D341Med (cell line): ENCODE data around the gene KCNJ10.
A peak's percentile ranks its signal among the peaks of the same experiment; 100 is the strongest.
"Not testable (repeated sequence)": the region's sequence is repeated elsewhere in the genome, so short reads cannot be mapped to it uniquely, and the experiment has no call there.

ENCODE experiments used
- DNase-seq: peaks from one replicate; pipeline ENCODE4 v3.0.0; 2012; ENCODE audit warnings: low spot score

Gene KCNJ10

DNA sequence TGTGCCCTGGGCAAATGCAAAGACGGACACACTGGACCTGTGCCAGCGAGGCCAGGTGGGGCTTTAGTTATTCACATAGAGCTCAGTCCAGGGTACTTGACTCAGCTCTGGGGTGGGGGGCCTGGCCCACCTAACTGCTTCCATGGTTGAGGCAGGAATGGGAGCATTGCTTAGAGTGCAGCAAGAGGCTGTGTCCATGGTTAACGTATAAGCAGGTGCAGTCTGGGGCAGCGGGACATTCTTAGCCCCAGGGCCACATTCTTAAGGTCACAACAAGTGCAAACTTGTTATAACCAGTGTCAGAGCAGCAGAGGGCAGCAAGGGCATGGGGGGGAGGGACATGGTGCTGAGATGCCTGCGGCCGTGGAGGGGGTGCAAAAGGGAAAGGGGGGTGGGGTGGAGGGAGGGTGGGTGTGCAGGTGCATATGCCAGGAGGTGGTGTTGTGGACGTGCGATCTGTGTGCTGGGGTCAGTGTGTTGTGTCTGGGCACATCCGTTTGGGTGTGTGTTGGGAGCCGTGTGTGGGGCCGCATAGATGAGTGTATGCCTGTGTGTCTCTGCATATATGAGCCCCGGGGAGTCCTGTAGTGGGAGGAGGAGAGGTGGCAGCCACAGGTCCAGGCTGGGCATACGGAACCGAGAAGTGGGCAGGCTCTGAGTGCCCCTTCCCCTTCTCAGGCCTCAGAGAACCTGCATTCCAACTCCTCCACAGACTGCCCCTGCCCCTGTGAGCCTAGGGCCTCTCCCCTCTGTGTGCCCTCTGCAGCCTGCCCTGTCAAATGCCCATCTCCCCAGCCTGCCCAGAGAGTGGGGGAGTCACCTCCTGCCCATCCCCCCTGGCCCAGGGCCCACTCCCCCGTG lies 8.4 kb downstream of the KCNJ10 start:
- DNase-seq, result no peak

DNA sequence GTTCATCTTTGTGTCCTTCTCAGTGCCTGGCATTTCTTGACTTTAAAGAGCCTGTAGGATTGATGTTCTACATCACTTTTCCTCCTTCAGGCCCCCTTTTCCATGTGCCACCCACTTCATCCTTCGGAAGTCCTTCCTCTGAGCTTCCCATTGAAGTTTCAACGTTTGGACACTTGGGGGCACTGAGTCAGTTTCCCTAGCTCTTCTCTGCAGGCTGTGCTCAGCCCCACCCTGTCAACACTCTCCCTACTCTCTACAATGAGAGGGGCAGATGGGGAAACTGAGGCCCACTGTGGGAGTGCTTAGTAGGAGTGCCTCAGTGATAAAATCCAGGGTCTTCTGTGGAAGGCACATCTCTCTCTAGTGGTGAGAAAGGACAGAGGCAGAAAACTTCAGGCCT lies 11.9 kb downstream of the KCNJ10 start:
- no peak for DNase-seq

DNA sequence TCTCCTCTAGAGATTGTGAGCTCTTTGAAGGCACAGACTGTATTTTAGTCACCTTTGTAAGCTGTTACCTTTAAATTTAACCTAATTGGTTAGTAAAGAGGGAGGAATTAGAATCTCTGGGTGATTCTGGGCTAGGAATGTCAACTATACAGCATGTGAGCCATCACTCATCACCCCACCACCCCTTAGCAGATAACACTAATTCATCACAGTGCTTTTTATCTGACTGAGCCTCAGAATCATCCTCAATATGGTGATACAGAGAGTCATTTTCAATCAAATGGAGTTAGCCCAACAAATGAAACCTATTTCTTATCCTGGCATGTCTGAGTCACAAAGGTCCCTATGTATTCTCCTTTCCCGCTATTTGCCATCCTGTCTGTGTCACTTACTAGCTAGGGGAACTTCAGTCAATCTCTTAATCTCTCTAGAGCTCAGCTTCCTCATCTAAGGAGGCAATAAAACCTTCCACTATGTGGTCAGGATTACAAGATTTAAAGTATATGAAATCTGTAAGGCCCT lies 13.3 kb downstream of the KCNJ10 start:
- no peak for DNase-seq

DNA sequence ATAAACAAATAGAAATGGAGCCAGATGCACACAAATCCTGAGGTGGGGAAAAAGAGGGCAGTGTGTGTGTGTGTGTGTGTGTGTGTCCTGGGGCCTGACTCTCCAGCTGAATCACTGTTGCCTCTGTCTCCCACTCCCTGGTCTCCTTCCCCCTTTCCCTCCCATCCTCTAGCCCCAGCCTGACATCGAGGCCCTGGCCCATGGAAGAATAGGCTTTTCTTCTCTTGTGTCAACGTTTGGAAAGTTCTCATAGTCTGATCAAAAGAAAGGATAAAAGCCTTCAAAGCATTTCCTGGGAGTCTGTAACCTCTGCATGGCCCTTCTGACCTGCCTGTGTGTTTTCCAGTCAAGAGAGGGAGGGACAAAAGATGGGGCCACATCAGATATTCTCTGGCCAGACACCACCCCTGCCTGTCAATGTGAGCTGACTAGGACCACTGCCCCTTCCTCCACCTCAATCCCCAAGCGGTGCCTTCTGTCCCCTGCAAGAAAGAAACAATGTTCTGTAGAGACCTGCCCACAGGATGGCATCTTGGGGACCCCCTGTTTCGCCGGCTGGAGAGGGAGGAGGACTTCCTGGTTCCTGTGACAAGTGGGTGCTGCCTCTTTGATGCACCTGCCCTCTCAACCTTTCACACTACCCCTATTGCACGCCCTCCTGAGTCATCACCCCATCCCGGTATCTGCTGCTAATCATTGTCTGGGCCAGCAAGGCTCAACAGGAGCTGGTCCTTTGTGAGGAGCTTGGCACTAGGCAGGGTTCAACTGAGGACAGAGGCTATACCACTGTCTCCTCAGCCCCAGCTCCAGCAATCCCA lies 16.2 kb downstream of the KCNJ10 start:
- no peak for DNase-seq

DNA sequence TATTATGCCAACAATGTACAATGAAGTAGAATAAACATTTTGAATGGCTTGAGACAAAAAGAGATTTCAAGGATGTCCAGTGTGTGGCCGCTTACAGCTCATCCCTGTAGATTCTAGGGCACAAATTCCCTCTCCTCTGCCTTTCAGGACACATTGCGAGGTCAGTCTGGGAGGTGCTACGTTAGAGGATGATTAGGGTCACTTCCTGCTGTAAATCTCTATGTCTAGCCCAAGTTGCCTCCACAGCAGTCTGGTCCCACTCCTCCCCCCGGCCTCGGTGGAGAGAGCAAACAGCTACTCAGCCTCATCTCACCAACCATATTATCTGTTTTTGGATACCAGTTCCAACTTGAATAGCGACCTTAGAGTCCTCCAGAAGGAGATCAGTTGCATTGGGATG lies 17.0 kb downstream of the KCNJ10 start:
- DNase-seq, result no peak

DNA sequence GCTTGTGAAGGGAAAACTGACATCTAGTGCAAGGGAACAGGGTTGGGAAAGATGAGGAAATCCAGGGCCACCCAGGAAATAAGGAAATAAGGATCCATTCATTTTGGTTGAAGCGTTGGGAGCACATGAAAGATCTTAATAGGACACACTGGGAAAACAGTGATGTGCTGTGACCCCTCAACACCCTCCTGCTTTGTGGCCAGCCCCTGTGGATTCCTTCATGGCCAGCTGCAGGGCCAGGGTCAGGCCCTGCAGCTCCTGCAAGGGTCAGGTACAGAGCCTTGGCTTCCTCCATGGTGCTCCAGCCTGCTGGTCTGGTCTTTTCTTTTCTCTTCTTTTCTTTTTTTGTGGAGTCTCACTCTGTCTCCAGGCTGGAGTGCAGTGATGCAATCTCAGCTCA lies 19.3 kb downstream of the KCNJ10 start:
- no peak for DNase-seq

DNA sequence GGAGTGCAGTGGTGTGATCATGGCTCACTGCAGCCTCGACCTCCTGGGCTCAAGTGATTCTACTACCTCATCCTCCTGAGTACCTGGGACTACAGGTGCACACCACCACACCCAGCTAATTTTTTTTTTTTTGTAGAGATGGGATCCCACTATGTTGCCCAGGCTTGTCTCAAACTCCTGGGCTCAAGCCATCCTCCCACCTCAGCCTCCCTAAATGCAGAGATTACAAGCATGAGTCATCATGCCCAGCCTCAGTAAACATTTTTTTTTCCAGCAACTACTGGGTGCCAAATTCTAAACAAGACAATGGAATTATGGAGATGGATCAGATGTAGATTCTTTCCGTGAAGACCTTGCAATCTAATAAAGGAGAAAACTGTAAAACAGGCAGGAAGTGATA lies 19.8 kb downstream of the KCNJ10 start:
- DNase-seq, result not testable (repeated sequence)

DNA sequence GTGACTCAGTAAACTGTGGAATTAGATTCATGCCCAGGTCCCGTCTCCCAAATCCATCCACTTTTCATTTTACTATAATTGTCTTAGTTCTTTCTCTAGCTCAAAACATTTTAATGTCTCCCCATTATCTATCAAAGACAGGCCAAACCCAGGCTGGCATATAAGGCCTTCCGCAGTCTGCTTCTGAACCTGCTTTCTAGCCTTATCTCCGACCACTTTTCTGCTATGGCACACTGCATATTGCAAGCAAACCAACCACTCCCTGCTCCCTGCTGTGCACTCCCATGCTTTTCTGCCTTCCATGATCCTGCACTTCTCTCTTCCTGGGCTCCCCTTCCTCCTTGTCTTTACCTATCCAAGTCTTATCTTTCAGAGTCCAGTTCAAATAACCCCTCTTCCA lies 20.9 kb downstream of the KCNJ10 start:
- no peak for DNase-seq

DNA sequence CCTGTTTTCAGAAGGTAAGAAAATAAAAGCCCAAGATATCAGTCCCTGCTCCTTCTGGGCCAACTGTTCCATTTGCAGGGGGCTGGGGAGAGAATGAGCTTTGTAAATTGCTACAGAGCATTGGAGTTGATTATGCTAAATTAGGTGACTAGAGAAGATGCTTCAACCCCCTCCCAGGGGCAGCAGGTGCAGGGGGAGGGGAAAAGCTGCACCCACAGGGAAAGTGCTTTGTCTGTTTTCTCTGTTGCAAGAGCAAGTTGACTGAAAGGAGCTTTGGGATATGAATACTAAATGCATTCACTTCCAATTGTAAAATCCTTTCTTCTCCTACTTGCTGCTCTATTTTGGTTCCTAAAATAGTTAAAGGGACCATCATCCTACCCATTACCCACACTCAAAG lies 21.6 kb downstream of the KCNJ10 start:
- no peak for DNase-seq

DNA sequence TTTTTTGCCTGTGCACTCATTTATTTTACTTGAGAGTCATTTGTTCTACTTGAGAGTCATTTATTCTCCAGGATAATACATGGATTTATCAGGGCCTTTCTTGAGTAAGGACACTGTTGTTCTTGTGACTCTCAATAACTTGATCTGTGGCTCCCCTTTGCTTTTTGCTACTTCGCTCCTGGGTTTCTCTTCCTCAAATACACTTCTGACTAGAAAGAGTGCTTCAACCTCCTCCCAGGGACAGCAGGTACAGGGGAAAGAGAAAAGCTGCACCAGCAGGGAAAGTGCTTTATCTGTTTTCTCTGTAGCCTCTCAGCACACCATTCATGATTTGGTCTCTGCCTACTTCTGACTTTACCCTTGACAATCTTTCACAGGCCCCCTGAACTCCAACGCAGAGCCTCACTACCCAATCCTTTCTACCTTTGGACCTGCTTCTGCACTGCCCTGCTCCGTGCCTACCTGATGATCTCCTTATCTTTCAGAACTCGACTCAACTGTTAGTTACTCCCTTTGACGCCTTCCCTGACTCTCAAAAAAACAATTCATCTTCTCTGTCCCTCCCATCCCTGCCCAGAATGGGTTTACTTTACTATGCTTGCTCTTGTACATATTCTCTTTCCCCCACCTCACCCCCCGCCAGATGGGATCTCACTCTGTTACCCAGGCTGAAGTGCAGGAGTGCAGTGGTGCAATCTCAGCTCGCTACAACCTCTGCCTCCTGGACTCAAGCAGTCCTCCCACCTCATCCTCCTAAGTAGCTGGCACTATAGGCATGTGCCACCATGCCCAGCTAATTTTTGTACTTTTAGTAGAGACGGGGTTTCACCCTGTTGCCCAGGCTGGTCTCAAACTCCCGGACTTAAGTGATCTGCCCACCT lies 22.6 kb downstream of the KCNJ10 start:
- no peak for DNase-seq

DNA sequence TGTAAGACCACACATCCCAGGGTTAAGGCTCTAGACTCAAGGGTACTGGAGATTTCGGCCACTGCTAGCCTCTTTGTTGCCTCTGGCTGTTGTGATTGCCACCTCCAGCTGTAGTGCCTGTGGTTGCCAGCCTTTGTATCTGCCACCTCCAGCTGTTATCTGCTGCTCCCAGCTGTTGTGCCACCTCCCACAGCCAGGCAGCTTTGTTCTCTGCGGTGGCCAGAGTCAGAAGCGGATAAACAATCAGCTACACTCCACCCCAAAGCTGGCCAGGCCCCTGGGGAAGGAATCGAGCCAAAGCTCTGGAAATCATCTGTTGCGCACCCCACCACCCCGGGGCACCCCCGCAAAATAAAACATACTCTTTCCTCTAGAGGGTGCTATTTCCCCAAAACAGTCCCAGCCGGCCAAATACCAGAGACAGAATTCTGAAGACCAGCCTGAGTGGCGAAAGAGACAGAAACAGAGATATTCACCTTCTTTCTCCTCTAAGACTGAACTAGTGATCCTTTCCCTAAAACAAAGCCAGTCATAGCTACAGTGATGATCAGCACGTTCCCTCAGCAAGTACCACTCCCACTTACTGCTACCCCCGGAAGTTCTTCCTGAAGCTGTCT lies 23.4 kb downstream of the KCNJ10 start:
- peak; percentile 79 for DNase-seq

DNA sequence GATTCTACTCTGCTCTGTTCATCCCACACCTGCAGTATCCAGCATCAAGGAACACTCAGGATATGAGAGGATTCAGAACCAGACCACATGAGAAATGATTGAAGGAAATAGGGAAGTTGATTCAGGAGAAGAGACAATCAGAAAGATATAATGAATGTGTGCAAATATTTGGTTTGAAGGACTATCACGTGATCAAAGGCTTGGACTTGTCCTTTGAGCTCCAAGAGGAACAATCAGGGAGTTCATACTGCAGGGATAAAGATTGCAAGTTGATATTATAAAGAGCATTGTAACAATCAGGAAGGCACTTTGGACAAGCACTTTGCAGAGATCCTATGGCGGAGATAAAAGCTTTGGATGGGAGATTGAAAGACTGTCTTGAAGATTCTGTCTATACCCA lies 24.3 kb downstream of the KCNJ10 start:
- no peak for DNase-seq

DNA sequence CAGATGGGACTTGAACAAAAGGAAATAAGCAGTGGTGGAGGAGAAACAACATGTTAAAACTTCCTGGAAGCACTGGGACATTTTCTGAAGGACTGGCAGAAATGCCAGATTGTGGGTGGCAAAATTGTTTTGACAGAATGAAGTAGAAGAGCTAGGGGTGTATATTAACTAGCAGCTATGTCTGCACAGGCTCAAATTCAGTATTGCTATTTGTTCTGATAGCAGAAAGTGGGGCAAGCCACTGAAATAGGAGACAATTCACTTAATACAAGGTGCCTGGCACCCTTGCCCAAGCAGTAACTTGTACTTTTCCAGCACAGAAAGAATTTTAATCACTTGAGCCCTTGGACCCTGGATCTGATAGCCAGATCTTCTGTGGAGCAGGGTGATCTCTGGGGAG lies 26.4 kb downstream of the KCNJ10 start:
- no peak for DNase-seq

DNA sequence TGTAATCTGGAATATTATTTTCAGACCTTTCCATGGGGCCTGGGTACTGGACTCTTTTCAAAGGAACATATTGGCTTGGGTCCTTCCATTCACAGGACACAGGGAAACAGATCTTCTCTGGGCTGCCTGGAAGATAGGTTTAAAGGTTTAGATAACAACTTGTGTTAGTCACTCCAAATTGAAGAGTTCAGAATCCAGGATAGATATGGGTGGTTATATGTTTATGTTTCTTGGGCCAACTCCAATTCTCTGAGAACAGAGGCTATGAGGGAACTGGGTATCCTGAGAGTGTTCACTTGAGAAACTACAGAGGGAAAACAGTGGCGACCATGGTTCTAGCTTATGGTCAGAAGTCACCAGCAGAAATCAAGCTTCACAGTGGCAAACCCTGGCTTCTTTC lies 29.5 kb downstream of the KCNJ10 start:
- no peak for DNase-seq

DNA sequence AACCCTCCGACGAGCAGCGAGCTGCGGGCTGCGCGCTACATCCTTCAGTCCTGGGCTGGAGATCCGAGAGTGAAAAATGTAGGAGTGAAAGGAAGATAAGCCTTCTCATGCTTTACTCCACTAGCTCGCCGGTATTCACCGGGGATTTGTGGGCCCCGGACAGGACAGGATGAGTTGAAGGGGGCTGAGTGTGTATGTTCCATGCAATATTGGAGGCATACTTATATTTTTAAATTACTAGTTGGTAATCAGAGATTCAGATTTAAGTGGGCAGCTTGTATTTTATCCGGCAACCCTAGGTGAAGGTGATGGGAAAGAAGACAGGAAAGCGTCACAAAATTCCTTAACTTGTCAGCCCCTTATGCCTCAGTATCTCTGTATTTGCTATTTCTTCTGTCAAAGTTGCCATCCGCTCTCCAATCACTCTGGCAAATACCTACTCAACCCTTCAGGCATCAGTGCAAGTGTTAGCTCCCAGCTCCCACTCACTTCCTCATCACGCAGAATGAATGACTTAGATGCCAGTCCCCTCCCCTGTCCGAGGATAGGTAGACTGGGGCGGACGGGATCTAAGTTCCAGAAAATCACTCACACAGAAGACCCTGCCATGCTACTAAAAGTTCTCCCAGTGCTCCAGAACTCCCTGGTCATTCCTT lies 37.7 kb downstream of the KCNJ10 start:
- no peak for DNase-seq

DNA sequence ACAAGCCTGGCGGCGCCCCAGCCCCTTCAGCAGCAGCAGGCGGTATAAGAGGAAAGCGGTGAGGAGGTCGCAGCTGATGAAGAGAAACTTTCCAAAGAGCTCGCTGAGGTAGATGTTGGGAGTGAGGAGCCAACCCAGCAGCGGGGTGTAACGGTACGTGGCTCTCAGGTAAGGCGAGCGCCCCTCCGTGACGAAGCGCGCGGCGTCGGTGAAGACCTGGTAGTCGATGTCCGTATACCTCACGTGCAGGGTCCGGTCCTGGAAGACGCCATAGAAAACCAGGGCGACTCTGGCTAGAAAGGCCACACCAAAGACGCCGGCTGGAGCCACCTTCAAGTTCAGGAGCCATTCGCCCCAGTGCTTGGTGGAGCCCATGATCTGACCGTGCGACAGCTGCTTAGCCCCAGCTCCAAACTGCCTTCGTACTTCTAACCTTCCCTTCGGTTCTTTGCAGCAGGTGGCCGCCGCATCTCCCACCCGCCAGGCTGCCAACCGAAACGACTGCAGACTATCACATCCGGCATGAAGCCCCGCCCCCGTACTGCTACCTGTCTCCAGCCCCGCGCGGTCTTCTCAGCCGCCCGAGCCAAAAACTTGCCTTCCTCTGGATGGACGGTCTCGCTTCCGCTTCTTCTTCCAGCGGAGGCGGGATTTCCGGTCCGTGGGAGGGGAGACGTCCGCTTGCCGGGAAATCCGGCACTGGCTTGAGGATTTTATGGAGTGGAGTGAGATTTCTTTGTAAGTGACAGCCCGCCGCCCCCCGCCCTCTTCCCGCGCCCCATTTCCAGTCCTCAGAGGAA lies 38.4 kb downstream of the KCNJ10 start, which contains the start of gene PIGM:
Gene PIGM (minus strand): TSS at position 626 of the 800 bp plus-strand sequence. CDS start 251 bp downstream, at position 375.
- DNase-seq, result peak; percentile 98

DNA sequence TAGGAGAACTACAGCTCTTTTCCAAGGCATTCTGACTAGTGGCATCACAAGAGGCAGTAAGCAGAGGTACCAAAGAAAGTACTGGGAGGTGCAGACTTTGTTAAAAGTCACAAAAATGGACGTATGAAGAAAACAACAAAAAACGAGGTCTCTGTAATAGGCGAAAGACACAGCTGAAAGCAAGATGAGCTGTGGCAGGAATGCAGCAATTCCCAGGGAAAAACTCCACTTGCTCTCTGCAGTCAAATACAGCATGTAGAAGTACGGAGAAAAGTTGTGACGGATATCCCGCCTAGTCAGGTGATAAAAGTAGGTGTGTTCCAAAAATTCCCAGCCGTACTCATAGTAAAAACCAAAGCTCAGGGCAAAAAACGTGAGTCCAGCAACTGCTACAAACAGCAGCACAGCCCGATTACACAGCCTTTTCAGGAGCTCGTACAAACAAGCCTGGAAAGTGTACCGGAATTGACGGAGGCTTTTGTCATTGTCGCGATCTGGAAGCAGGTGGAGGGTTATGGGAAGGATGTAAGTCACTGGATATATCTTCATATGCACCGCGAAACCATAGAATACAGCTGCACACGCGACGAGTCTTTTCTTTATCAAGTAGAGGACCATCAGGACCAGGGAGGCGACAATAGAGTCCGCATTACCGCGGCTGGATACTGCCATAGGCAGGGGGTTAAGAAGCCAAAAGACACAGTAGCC lies 39.1 kb downstream of the KCNJ10 start:
- DNase-seq, result no peak

DNA sequence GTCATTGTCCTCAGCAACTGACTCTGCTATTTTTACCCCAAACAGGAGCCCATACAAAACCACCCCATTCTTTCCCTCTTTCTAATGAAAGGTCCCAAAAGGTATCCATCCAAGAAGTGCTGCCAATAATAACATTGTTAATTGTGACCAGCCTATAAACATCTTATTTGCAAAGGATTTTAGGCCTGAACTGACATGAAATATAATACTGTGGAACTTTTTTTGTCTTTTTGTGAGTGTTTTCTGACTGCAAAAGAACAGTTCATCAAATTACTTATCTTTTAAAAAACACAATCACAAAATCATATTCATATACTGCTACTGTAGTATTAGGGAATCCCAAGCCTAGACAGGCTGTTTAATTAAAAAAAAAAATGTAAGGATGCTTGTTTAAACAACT lies 41.5 kb downstream of the KCNJ10 start:
- DNase-seq, result no peak

DNA sequence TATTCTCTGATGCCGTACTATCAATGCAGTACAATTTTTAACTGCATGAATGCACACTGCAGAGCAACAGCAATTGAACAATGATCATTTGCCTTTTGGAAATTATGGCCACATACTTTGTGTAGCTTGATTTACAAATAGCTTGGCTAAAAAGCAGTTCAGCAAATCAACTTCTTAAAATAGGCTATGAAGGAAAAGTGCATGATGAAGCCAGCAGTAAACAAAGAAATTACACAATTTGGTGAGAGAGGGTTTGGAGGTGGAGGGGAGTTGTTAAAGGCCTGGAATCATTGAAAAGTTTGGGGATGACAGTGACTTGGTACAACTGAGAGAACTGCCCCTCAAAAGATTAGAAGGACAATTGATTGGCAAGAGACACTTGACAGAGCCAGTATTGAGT lies 44.6 kb downstream of the KCNJ10 start:
- DNase-seq, result no peak
